GM23338 (cell line): ENCODE results near the gene ARHGAP32. TPM values are rescaled to one million over a fixed set of nuclear protein-coding genes. Genes with fewer than 3 reads are reported as not detected.

ENCODE experiments used
- ATAC-seq: fragments of 200-7000 bp; cut with Tn5 transposase; 3 replicates; pipeline ENCODE4 v1.9.1; 2020
- DNase-seq: peaks from one replicate; pipeline ENCODE4 v3.0.0-alpha.2; 2015; ENCODE audit warnings: low spot score
- H2AFZ ChIP-seq: fragments of 200-600 bp; sonication (generic); 2 replicates; pipeline ENCODE4 v1.8.0; 2016; ENCODE audit warnings: antibody characterized with exemption, mild to moderate bottlenecking, moderate library complexity
- H3F3A ChIP-seq: fragments of 200-600 bp; sonication (generic); replicated peaks from 2 replicates; pipeline ENCODE4 v1.8.0; 2017; ENCODE audit warnings: antibody characterized with exemption, mixed run types, low read depth
- H3K27ac ChIP-seq: fragments of 200-600 bp; sonication (generic); 2 replicates; pipeline ENCODE4 v1.6.1; 2016; ENCODE audit warnings: low read depth
- H3K27me3 ChIP-seq: fragments of 200-600 bp; sonication (generic); 2 replicates; pipeline ENCODE4 v1.8.0; 2016; ENCODE audit warnings: mild to moderate bottlenecking, mixed run types, moderate library complexity; ENCODE audit not compliant: insufficient read depth
- H3K36me3 ChIP-seq: fragments of 200-600 bp; sonication (generic); 2 replicates; pipeline ENCODE4 v1.8.0; 2016; ENCODE audit warnings: mild to moderate bottlenecking; ENCODE audit not compliant: insufficient read depth
- H3K4me1 ChIP-seq: fragments of 200-600 bp; sonication (generic); 2 replicates; pipeline ENCODE4 v1.8.0; 2016; ENCODE audit warnings: mild to moderate bottlenecking, moderate library complexity; ENCODE audit not compliant: insufficient read depth
- H3K4me2 ChIP-seq: fragments of 200-600 bp; sonication (generic); 2 replicates; pipeline ENCODE4 v1.7.1; 2017; ENCODE audit warnings: mixed run types
- H3K4me3 ChIP-seq: fragments of 200-600 bp; sonication (generic); 2 replicates; pipeline ENCODE4 v1.6.1; 2016; ENCODE audit warnings: mixed run types
- H3K79me2 ChIP-seq: fragments of 200-600 bp; sonication (generic); replicated peaks from 2 replicates; pipeline ENCODE4 v1.8.0; 2017; ENCODE audit warnings: mild to moderate bottlenecking; ENCODE audit not compliant: insufficient read depth
- H3K9me2 ChIP-seq: fragments of 200-600 bp; sonication (generic); 2 replicates; pipeline ENCODE4 v1.8.0; 2017; ENCODE audit not compliant: insufficient read depth
- H4K20me1 ChIP-seq: fragments of 200-600 bp; sonication (generic); replicated peaks from 2 replicates; pipeline ENCODE4 v1.8.0; 2017; ENCODE audit warnings: mild to moderate bottlenecking; ENCODE audit not compliant: insufficient read depth
- H3K27ac Mint-ChIP-seq: 2 replicates; pipeline ENCODE4 v1.8.0; 2020; ENCODE audit warnings: inconsistent platforms, mild to moderate bottlenecking, moderate library complexity, mixed read lengths
- H3K27me3 Mint-ChIP-seq: 3 replicates; pipeline ENCODE4 v1.8.0; 2022; ENCODE audit warnings: low read depth, mild to moderate bottlenecking, moderate library complexity, mixed read lengths, inconsistent platforms; ENCODE audit not compliant: insufficient read depth, poor library complexity
- H3K36me3 Mint-ChIP-seq: 3 replicates; pipeline ENCODE4 v1.8.0; 2021; ENCODE audit warnings: low read depth, mild to moderate bottlenecking, inconsistent platforms, moderate library complexity, mixed read lengths
- H3K4me1 Mint-ChIP-seq: 3 replicates; pipeline ENCODE4 v1.8.0; 2020; ENCODE audit warnings: mild to moderate bottlenecking, inconsistent platforms, mixed read lengths
- H3K4me3 Mint-ChIP-seq: 3 replicates; pipeline ENCODE4 v1.8.0; 2021; ENCODE audit warnings: moderate library complexity, mild to moderate bottlenecking, inconsistent platforms, mixed read lengths
- H3K9me3 Mint-ChIP-seq: 3 replicates; pipeline ENCODE4 v1.8.0; 2020; ENCODE audit warnings: moderate library complexity, mild to moderate bottlenecking, inconsistent platforms, mixed read lengths
- CREB1 ChIP-seq: fragments of 250-450 bp; sonication (Bioruptor Pico); IDR thresholded peaks from 2 replicates; pipeline ENCODE4 v1.5.0; 2020; ENCODE audit warnings: low read depth, mild to moderate bottlenecking, moderate library complexity
- CTCF ChIP-seq, 2 experiments: fragments of 200-600 bp in 1 of 2; sonication (generic) in 1 of 2; conservative IDR thresholded peaks; 2 replicates each; pipeline versions ENCODE4 v1.5.1 to v1.6.1; 2016 to 2017; ENCODE audit warnings: antibody characterized with exemption in 2 of 2, low read depth in 2 of 2, mild to moderate bottlenecking in 2 of 2, moderate library complexity in 1 of 2
- ETS1 ChIP-seq: IDR thresholded peaks from 2 replicates; pipeline ENCODE4 v1.6.1; 2016; ENCODE audit warnings: antibody characterized with exemption
- EZH2 ChIP-seq: fragments of 200-600 bp; sonication (generic); IDR thresholded peaks from one replicate; pipeline ENCODE4 v1.8.0; 2017; ENCODE audit warnings: antibody characterized with exemption, mild to moderate bottlenecking, low read depth; ENCODE audit not compliant: unreplicated experiment
- EZH2phosphoT487 ChIP-seq: fragments of 200-600 bp; sonication (generic); IDR thresholded peaks from one replicate; pipeline ENCODE4 v1.8.1; 2018; ENCODE audit warnings: antibody characterized with exemption; ENCODE audit not compliant: unreplicated experiment
- JUNB ChIP-seq: IDR thresholded peaks from one replicate; pipeline ENCODE4 v1.6.1; 2016; ENCODE audit warnings: antibody characterized with exemption; ENCODE audit not compliant: unreplicated experiment
- NANOG ChIP-seq: IDR thresholded peaks from 2 replicates; pipeline ENCODE4 v1.6.1; 2016; ENCODE audit warnings: antibody characterized with exemption, borderline replicate concordance
- REST ChIP-seq: IDR thresholded peaks from one replicate; pipeline ENCODE4 v1.6.1; 2018; ENCODE audit warnings: antibody characterized with exemption; ENCODE audit not compliant: unreplicated experiment
- STAT1 ChIP-seq: IDR thresholded peaks from one replicate; pipeline ENCODE4 v1.6.1; 2016; ENCODE audit warnings: antibody characterized with exemption; ENCODE audit not compliant: unreplicated experiment
- ZNF114 ChIP-seq: fragments of 250-450 bp; sonication (Bioruptor Pico); IDR thresholded peaks from 2 replicates; pipeline ENCODE4 v1.5.0; 2020; ENCODE audit warnings: mild to moderate bottlenecking, moderate library complexity
- ZNF462 ChIP-seq: fragments of 250-450 bp; sonication (Bioruptor Pico); IDR thresholded peaks from 2 replicates; pipeline ENCODE4 v1.5.0; 2020; ENCODE audit warnings: mild to moderate bottlenecking, moderate library complexity
- polyA plus RNA-seq: library from polyadenylated mRNA; unstranded; fragments of >200 nt; fragmentation: Nextera tagmentation; extraction: Ambion mirVana; gene quantifications from 2 replicates; pipeline ENCODE4 v1.2.1, GENCODE V29; 2016
- total RNA-seq: library from RNA; depleted of rRNA; stranded (reverse); fragments of >200 nt; shearing (Covaris generic); gene quantifications from 2 replicates; pipeline ENCODE4 v1.2.3, GENCODE V29; 2014

Gene ARHGAP32
- total and polyA plus RNA-seq, 2 experiments from 2014 or later = 3.9 to 17.2 TPM

- TF ChIP-seq REST (no peak), CTCF (conservative IDR thresholded peaks at IDR 0.05; ENCODE audit: low read depth in 2 of 2) (no peak), STAT1 (no peak), ZNF114 (CRISPR knock-in tag) (no peak), CREB1 (CRISPR knock-in tag) (no peak), JUNB (no peak), EZH2 (no peak), NANOG (no peak)
These were observed 251.0 kb downstream of the ARHGAP32 start (continued) for GRCh38 chr11:128941110-128941509.

- Mint-ChIP-seq H3K36me3 (no peaks in the 10 kb centered on the region), H3K27ac (no peak overlapping the region), H3K4me1 (peaks cover 21% of the 10 kb centered on the region), H3K9me3 (no peaks in the 10 kb centered on the region), H3K4me3 (no peak overlapping the region), H3K27me3 (peaks cover 10% of the 10 kb centered on the region)
- H3K4me2 ChIP-seq = no peak overlapping the region
- no peak overlapping the region for H3K4me3 ChIP-seq
- H3K36me3 ChIP-seq = no peaks in the 10 kb centered on the region
- peaks cover 8% of the 10 kb centered on the region for H3K4me1 ChIP-seq
- peak overlapping the region; percentile 90 for H2AFZ ChIP-seq
- no peaks in the 10 kb centered on the region for H3K9me2 ChIP-seq
- H3K27me3 ChIP-seq = no peaks in the 10 kb centered on the region
- H3F3A ChIP-seq = no peaks in the 10 kb centered on the region
- DNase-seq (no peak), ATAC-seq (no peak)
- H4K20me1 ChIP-seq = no peaks in the 10 kb centered on the region
- no peaks in the 10 kb centered on the region for H3K79me2 ChIP-seq
- no peak overlapping the region for H3K27ac ChIP-seq
- TF ChIP-seq CTCF (conservative IDR thresholded peaks at IDR 0.05; ENCODE audit: low read depth in 2 of 2) (no peak), ETS1 (no peak), ZNF462 (CRISPR knock-in tag) (no peak), EZH2phosphoT487 (no peak), NANOG (no peak)
These were observed 251.5 kb downstream of the ARHGAP32 start for GRCh38 chr11:128940603-128941002.
